Ishikawa (cell line): ENCODE data around the gene CXADR.
A peak's percentile ranks its signal among the peaks of the same experiment; 100 is the strongest.

Experiments
- CEBPB ChIP-seq: IDR thresholded peaks from 2 replicates; pipeline ENCODE4 v1.6.1; 2012
- CREB1 ChIP-seq: IDR thresholded peaks from 2 replicates; pipeline ENCODE4 v1.6.1; 2012; ENCODE audit warnings: low read depth
- EGR1 ChIP-seq: IDR thresholded peaks from 2 replicates; pipeline ENCODE4 v1.6.1; 2012
- EP300 ChIP-seq: IDR thresholded peaks from 2 replicates; pipeline ENCODE4 v1.6.1; 2012; ENCODE audit warnings: borderline replicate concordance
- FOXM1 ChIP-seq: IDR thresholded peaks from 2 replicates; pipeline ENCODE4 v1.6.1; 2012; ENCODE audit warnings: low read depth, borderline replicate concordance
- MAX ChIP-seq: IDR thresholded peaks from 2 replicates; pipeline ENCODE4 v1.6.1; 2012
- NFIC ChIP-seq: IDR thresholded peaks from 2 replicates; pipeline ENCODE4 v1.6.1; 2012
- RAD21 ChIP-seq: IDR thresholded peaks from 2 replicates; pipeline ENCODE4 v1.6.1; 2012; ENCODE audit warnings: low read depth
- REST ChIP-seq: IDR thresholded peaks from 2 replicates; pipeline ENCODE4 v1.6.1; 2012; ENCODE audit warnings: low read depth, mild to moderate bottlenecking
- TAF1 ChIP-seq: IDR thresholded peaks from 2 replicates; pipeline ENCODE4 v1.6.1; 2012; ENCODE audit warnings: low read depth, mild to moderate bottlenecking
- TCF12 ChIP-seq: IDR thresholded peaks from 2 replicates; pipeline ENCODE4 v1.6.1; 2012; ENCODE audit warnings: low read depth
- TEAD4 ChIP-seq: IDR thresholded peaks from 2 replicates; pipeline ENCODE4 v1.6.1; 2012
- USF1 ChIP-seq: IDR thresholded peaks from 2 replicates; pipeline ENCODE4 v1.6.1; 2012
- YY1 ChIP-seq: IDR thresholded peaks from 2 replicates; pipeline ENCODE4 v1.6.1; 2012; ENCODE audit warnings: low read depth
- ZBTB7A ChIP-seq: IDR thresholded peaks from 2 replicates; pipeline ENCODE4 v1.6.1; 2012; ENCODE audit warnings: low read depth

The CXADR gene

GRCh38 chr21:17580319-17580718 is 67.5 kb downstream of the CXADR start:
- TF ChIP-seq YY1 (no peak), TCF12 (no peak), TAF1 (no peak), RAD21 (no peak), FOXM1 (no peak), ZBTB7A (no peak), EGR1 (no peak), EP300 (no peak), CREB1 (no peak), USF1 (no peak), TEAD4 (no peak), MAX (no peak), REST (no peak), NFIC (no peak), CEBPB (no peak)

- TF ChIP-seq CEBPB: no peak
- no peak for TF ChIP-seq FOXM1
- no peak for TF ChIP-seq NFIC
- no peak for TF ChIP-seq TAF1
Measured at GRCh38 chr21:17583898-17584297, 71.1 kb downstream of the CXADR start.

GRCh38 chr21:17585875-17586450 is 73.1 kb downstream of the CXADR start:
- TF ChIP-seq USF1: no peak
- TF ChIP-seq RAD21: peak; percentile 53

- TF ChIP-seq CREB1 (no peak), TCF12 (no peak), RAD21 (no peak), FOXM1 (no peak), REST (no peak), MAX (no peak), CEBPB (no peak), TAF1 (no peak), ZBTB7A (no peak), NFIC (no peak), EGR1 (no peak), TEAD4 (no peak), YY1 (no peak), USF1 (no peak), EP300 (no peak)
Measured at GRCh38 chr21:17590430-17590829, 77.6 kb downstream of the CXADR start.

- TF ChIP-seq RAD21: no peak
- TF ChIP-seq CREB1: no peak
- TF ChIP-seq EP300: no peak
Measured at GRCh38 chr21:17597680-17598079, 84.8 kb downstream of the CXADR start.

GRCh38 chr21:17598437-17598836 is 85.6 kb downstream of the CXADR start:
- no peak for TF ChIP-seq FOXM1
- no peak for TF ChIP-seq ZBTB7A

GRCh38 chr21:17602874-17603273 is 90.0 kb downstream of the CXADR start:
- TF ChIP-seq CEBPB (no peak), CREB1 (no peak), MAX (no peak), REST (no peak), TAF1 (no peak), TEAD4 (no peak), TCF12 (no peak), USF1 (no peak), NFIC (no peak), YY1 (no peak), EP300 (no peak), FOXM1 (no peak), RAD21 (no peak), EGR1 (no peak), ZBTB7A (no peak)
